NCI-H1092 treated with DMSO at 0.1 percent for 48 hours (cell line): ENCODE results near the gene JOSD1.
"Not testable (repeated sequence)": the region's sequence is repeated elsewhere in the genome, so short reads cannot be mapped to it uniquely, and the experiment has no call there.

ENCODE experiments used
- DNase-seq: peaks from one replicate; lab custom pipeline; 2025; lab: John Stamatoyannopoulos, UW

Gene JOSD1

GRCh38 chr22:38684895-38685294 is 15.8 kb downstream of the JOSD1 start:
- DNase-seq, result no peak

- DNase-seq, result peak; percentile 88
Observed at GRCh38 chr22:38681582-38682335, 19.0 kb downstream of the JOSD1 start, which contains the start of gene TOMM22. Gene TOMM22 (plus strand): TSS chr22:38681957. CDS start chr22:38681979, 22 bp downstream.

- DNase-seq, result no peak
Observed at GRCh38 chr22:38675833-38676232, 24.9 kb downstream of the JOSD1 start.

- DNase-seq, result no peak
Observed at GRCh38 chr22:38674888-38675287, 25.9 kb downstream of the JOSD1 start.

GRCh38 chr22:38657045-38657909 is 43.5 kb downstream of the JOSD1 start:
- no peak for DNase-seq

GRCh38 chr22:38656256-38657044 is 44.3 kb downstream of the JOSD1 start, which contains the start of the genes CBY1 and FAM227A:
Gene CBY1 (plus strand): TSS chr22:38656638. CDS start chr22:38668055, 11,417 bp downstream.
Gene FAM227A (minus strand): TSS chr22:38656392. CDS start chr22:38650168, 6,224 bp downstream.
- DNase-seq, result peak; percentile 92

GRCh38 chr22:38655519-38656255 is 45.1 kb downstream of the JOSD1 start:
- peak; percentile 42 for DNase-seq

GRCh38 chr22:38653741-38654140 is 47.0 kb downstream of the JOSD1 start:
- DNase-seq, result no peak

- no peak for DNase-seq
Observed at GRCh38 chr22:38652859-38653258, 47.9 kb downstream of the JOSD1 start.

- DNase-seq, result no peak
Observed at GRCh38 chr22:38649841-38650522, 50.8 kb downstream of the JOSD1 start.

- DNase-seq, result no peak
Observed at GRCh38 chr22:38645430-38645829, 55.3 kb downstream of the JOSD1 start.

- DNase-seq, result not testable (repeated sequence)
Observed at GRCh38 chr22:38644245-38644644, 56.5 kb downstream of the JOSD1 start.

- DNase-seq, result no peak
Observed at GRCh38 chr22:38641476-38642040, 59.2 kb downstream of the JOSD1 start.

GRCh38 chr22:38638728-38639127 is 62.0 kb downstream of the JOSD1 start:
- no peak for DNase-seq

- DNase-seq, result no peak
Observed at GRCh38 chr22:38638216-38638615, 62.5 kb downstream of the JOSD1 start.
